ENCODE data around the gene RBP7. TPM values are rescaled to one million over a fixed set of nuclear protein-coding genes. Genes with fewer than 3 reads are reported as not detected.
"Not testable (repeated sequence)": the region's sequence is repeated elsewhere in the genome, so short reads cannot be mapped to it uniquely, and the experiment has no call there.

Gene RBP7
- total RNA-seq, 6 experiments from 2014 or later: 1.7 to 5.1 (median 3.0) TPM

- 80% methylated on average over 7 of the region's 7 CpGs for WGBS (ENCODE audit: insufficient coverage, low coverage, low lambda C conversion rate, missing lambda C conversion rate)
- H3K36me3 ChIP-seq: no peaks in the 10 kb centered on the region
- no peaks in the 10 kb centered on the region for H3K9me3 ChIP-seq
- no peak for ATAC-seq
- H3K27me3 ChIP-seq: no peaks in the 10 kb centered on the region
- H3K4me1 ChIP-seq: peaks cover 0 to 16% (median 0%) of the 10 kb centered on the region in 4 donors
- H3K27ac ChIP-seq: no peak overlapping the region
- intact Hi-C loops (cut with DNase I): no loop called here
- DNase-seq: no peak
- no peak for TF ChIP-seq POLR2A (IDR thresholded peaks at IDR 0.05)
- TF ChIP-seq CTCF (IDR thresholded peaks at IDR 0.05): no peak
- no peak overlapping the region for H3K4me3 ChIP-seq
Observed at GRCh38 chr1:9993561-9994075, 3.4 kb upstream of the RBP7 start.

- 48% methylated on average over 2 of the region's 8 CpGs for WGBS (ENCODE audit: insufficient coverage, low coverage, low lambda C conversion rate, missing lambda C conversion rate)
- intact Hi-C loops (cut with DNase I): no loop called here
- Histone ChIP-seq H3K4me3 (no peak overlapping the region), H3K27me3 (no peaks in the 10 kb centered on the region), H3K27ac (no peak overlapping the region), H3K4me1 (peaks cover 0 to 8% (median 0%) of the 10 kb centered on the region in 4 donors), H3K9me3 (no peaks in the 10 kb centered on the region), H3K36me3 (no peaks in the 10 kb centered on the region)
- DNase-seq: no peak
- ATAC-seq: no peak
- no peak for TF ChIP-seq CTCF (IDR thresholded peaks at IDR 0.05)
- no peak for TF ChIP-seq POLR2A (IDR thresholded peaks at IDR 0.05)
Observed at GRCh38 chr1:10001016-10001665, 4.1 kb downstream of the RBP7 start.

GRCh38 chr1:10005248-10005647, 8.2 kb downstream of the RBP7 start:
- H3K27ac ChIP-seq; H3K9me3 ChIP-seq; H3K4me1 ChIP-seq; H3K4me3 ChIP-seq; ATAC-seq; H3K27me3 ChIP-seq; H3K36me3 ChIP-seq; DNase-seq; intact Hi-C loops (cut with DNase I): not testable (repeated sequence)
- WGBS (ENCODE audit: insufficient coverage, low coverage, low lambda C conversion rate, missing lambda C conversion rate): 69% methylated on average over 8 of the region's 8 CpGs

- H3K27me3 ChIP-seq: no peaks in the 10 kb centered on the region
- ATAC-seq (no peak), DNase-seq (no peak)
- no peak overlapping the region for H3K27ac ChIP-seq
- no peaks in the 10 kb centered on the region for H3K9me3 ChIP-seq
- H3K4me3 ChIP-seq: no peak overlapping the region
- intact Hi-C loops (cut with DNase I): no loop called here
- H3K4me1 ChIP-seq: no peaks in the 10 kb centered on the region
- 54% methylated on average over 4 of the region's 4 CpGs for WGBS (ENCODE audit: insufficient coverage, low coverage, low lambda C conversion rate, missing lambda C conversion rate)
- H3K36me3 ChIP-seq: no peaks in the 10 kb centered on the region
- TF ChIP-seq CTCF (IDR thresholded peaks at IDR 0.05): no peak
- no peak for TF ChIP-seq POLR2A (IDR thresholded peaks at IDR 0.05)
Observed at GRCh38 chr1:10007169-10007568, 10.1 kb downstream of the RBP7 start.

- H3K27ac ChIP-seq: no peak overlapping the region
- H3K9me3 ChIP-seq: no peaks in the 10 kb centered on the region
- intact Hi-C loops (cut with DNase I): no loop called here
- H3K4me1 ChIP-seq: no peaks in the 10 kb centered on the region
- no peaks in the 10 kb centered on the region for H3K27me3 ChIP-seq
- WGBS (ENCODE audit: insufficient coverage, low coverage, low lambda C conversion rate, missing lambda C conversion rate): 88% methylated on average over 5 of the region's 5 CpGs
- no peak overlapping the region for H3K4me3 ChIP-seq
- no peaks in the 10 kb centered on the region for H3K36me3 ChIP-seq
- no peak for ATAC-seq
- DNase-seq: no peak
- no peak for TF ChIP-seq POLR2A (IDR thresholded peaks at IDR 0.05)
- TF ChIP-seq CTCF (IDR thresholded peaks at IDR 0.05): no peak
Observed at GRCh38 chr1:10014016-10014415, 17.0 kb downstream of the RBP7 start.
